GM19467 (cell line): ENCODE measurements around the gene MRPL23.
A peak's percentile ranks its signal among the peaks of the same experiment; 100 is the strongest.

Experiments used
- ATAC-seq: cut with Tn5 transposase; IDR thresholded peaks from one replicate; pipeline ENCODE4 v1.9.1; 2021; ENCODE audit warnings: mild to moderate bottlenecking, moderate library complexity; ENCODE audit not compliant: unreplicated experiment

Gene MRPL23

GRCh38 chr11:1946812-1947484, at the start of gene MRPL23:
MRPL23 (plus strand) TSS chr11:1947332; CDS start chr11:1947363, 31 bp downstream.
- ATAC-seq, result peak; percentile 67

- no peak for ATAC-seq
Measured at GRCh38 chr11:1899090-1899489, 48.0 kb upstream of the MRPL23 start.

GRCh38 chr11:1899686-1900085, 47.4 kb upstream of the MRPL23 start:
- no peak for ATAC-seq

GRCh38 chr11:1906181-1906580, 41.0 kb upstream of the MRPL23 start:
- ATAC-seq, result no peak

GRCh38 chr11:1906611-1907423, 40.3 kb upstream of the MRPL23 start:
- no peak for ATAC-seq

GRCh38 chr11:1908618-1909017, 38.5 kb upstream of the MRPL23 start:
- no peak for ATAC-seq

- ATAC-seq, result no peak
Measured at GRCh38 chr11:1909524-1909923, 37.6 kb upstream of the MRPL23 start.

- ATAC-seq, result no peak
Measured at GRCh38 chr11:1912289-1912878, 34.7 kb upstream of the MRPL23 start.

- ATAC-seq, result no peak
Measured at GRCh38 chr11:1913271-1914060, 33.7 kb upstream of the MRPL23 start.

GRCh38 chr11:1915795-1916131, 31.4 kb upstream of the MRPL23 start:
- ATAC-seq, result no peak

- no peak for ATAC-seq
Measured at GRCh38 chr11:1916132-1916985, 30.8 kb upstream of the MRPL23 start.

GRCh38 chr11:1916986-1917522, 30.1 kb upstream of the MRPL23 start:
- ATAC-seq, result no peak

GRCh38 chr11:1917523-1918435, 29.4 kb upstream of the MRPL23 start:
- no peak for ATAC-seq

- no peak for ATAC-seq
Measured at GRCh38 chr11:1918436-1919315, 28.5 kb upstream of the MRPL23 start.

GRCh38 chr11:1919391-1920127, 27.6 kb upstream of the MRPL23 start, which contains the start of gene TNNT3:
TNNT3 (plus strand) TSS chr11:1919703; CDS start chr11:1922875, 3,172 bp downstream.
- ATAC-seq, result no peak

- ATAC-seq, result no peak
Measured at GRCh38 chr11:1920128-1920908, 26.8 kb upstream of the MRPL23 start.
